HepG2 (cell line): Measurements from ENCODE around the gene ABCC8. TPM values are rescaled to one million over a fixed set of nuclear protein-coding genes. Genes with fewer than 3 reads are reported as not detected.

Experiments
- ARNT2 ChIP-seq: sonication (generic); formaldehyde crosslinking; IDR thresholded peaks from 2 replicates; pipeline ENCODE4 v1.8.0; 2022; ENCODE audit warnings: mild to moderate bottlenecking, low read depth, missing genetic modification reagents, moderate library complexity
- CC2D1A ChIP-seq: sonication (generic); formaldehyde crosslinking; IDR thresholded peaks from 2 replicates; pipeline ENCODE4 v1.8.1; 2023; ENCODE audit warnings: mild to moderate bottlenecking, missing genetic modification reagents
- CREM ChIP-seq, 2 experiments: sonication (generic) in 1 of 2; formaldehyde crosslinking in 1 of 2; IDR thresholded peaks; 2 replicates each; pipeline versions ENCODE4 v1.4.0 to v1.6.1; 2016 to 2020; ENCODE audit warnings: antibody characterized with exemption in 1 of 2, mild to moderate bottlenecking in 1 of 2, missing genetic modification reagents in 1 of 2
- HIC2 ChIP-seq: sonication (generic); formaldehyde crosslinking; IDR thresholded peaks from 2 replicates; pipeline ENCODE4 v1.9.0; 2022; ENCODE audit warnings: low read depth, missing genetic modification reagents
- HNF4A ChIP-seq: sonication (generic); formaldehyde crosslinking; IDR thresholded peaks from 2 replicates; pipeline ENCODE4 v1.4.0; 2020; ENCODE audit warnings: missing genetic modification reagents
- IKZF4 ChIP-seq: sonication (generic); formaldehyde crosslinking; IDR thresholded peaks from 2 replicates; pipeline ENCODE4 v1.5.1; 2020; ENCODE audit warnings: borderline replicate concordance, mild to moderate bottlenecking, low read depth, missing genetic modification reagents; ENCODE audit errors: not compliant biosample characterization
- IRF9 ChIP-seq: sonication (generic); formaldehyde crosslinking; IDR thresholded peaks from 2 replicates; pipeline ENCODE4 v1.8.0; 2022; ENCODE audit warnings: missing genetic modification reagents, mild to moderate bottlenecking, borderline replicate concordance
- KAT8 ChIP-seq: IDR thresholded peaks from 2 replicates; pipeline ENCODE4 v1.6.1; 2016; ENCODE audit warnings: missing genetic modification reagents, missing compliant biosample characterization
- KDM3A ChIP-seq: IDR thresholded peaks from 2 replicates; pipeline ENCODE4 v1.6.1; 2018; ENCODE audit warnings: low read depth, missing compliant biosample characterization
- KMT2B ChIP-seq: IDR thresholded peaks from 2 replicates; pipeline ENCODE4 v1.6.1; 2016; ENCODE audit warnings: missing genetic modification reagents, missing compliant biosample characterization
- MIER2 ChIP-seq: IDR thresholded peaks from 2 replicates; pipeline ENCODE4 v1.6.1; 2016; ENCODE audit warnings: missing biosample characterization, missing genetic modification reagents
- NFE2L1 ChIP-seq: sonication (generic); formaldehyde crosslinking; IDR thresholded peaks from 2 replicates; pipeline ENCODE4 v1.4.0; 2020; ENCODE audit warnings: missing genetic modification reagents, mild to moderate bottlenecking, borderline replicate concordance
- NKX3-1 ChIP-seq: sonication (generic); formaldehyde crosslinking; IDR thresholded peaks from 2 replicates; pipeline ENCODE4 v1.5.0; 2020; ENCODE audit warnings: missing genetic modification reagents
- NPAS2 ChIP-seq: sonication (generic); formaldehyde crosslinking; IDR thresholded peaks from 2 replicates; pipeline ENCODE4 v1.8.0; 2022; ENCODE audit warnings: mild to moderate bottlenecking, missing genetic modification reagents, borderline replicate concordance
- SOX6 ChIP-seq, 2 experiments: fragments of 450-650 bp in 1 of 2; sonication (generic) in 1 of 2; formaldehyde crosslinking in 1 of 2; IDR thresholded peaks; 2 replicates each; pipeline versions ENCODE4 v1.4.0 to v1.6.1; 2017 to 2020; ENCODE audit warnings: antibody characterized with exemption in 1 of 2, mild to moderate bottlenecking in 1 of 2, missing genetic modification reagents in 1 of 2
- TARDBP ChIP-seq: sonication (generic); formaldehyde crosslinking; IDR thresholded peaks from 2 replicates; pipeline ENCODE4 v1.8.0; 2022; ENCODE audit warnings: mild to moderate bottlenecking, missing genetic modification reagents
- U2AF2 ChIP-seq: fragments of 200-400 bp; formaldehyde crosslinking; IDR thresholded peaks from 2 replicates; pipeline ENCODE4 v1.6.1; 2017; ENCODE audit warnings: low read depth, mild to moderate bottlenecking, low read length
- XRCC5 ChIP-seq: fragments of 200-400 bp; formaldehyde crosslinking; optimal IDR thresholded peaks from 2 replicates; pipeline ENCODE3; 2017; ENCODE audit warnings: mild to moderate bottlenecking, low read length
- ZFP37 ChIP-seq: sonication (generic); formaldehyde crosslinking; IDR thresholded peaks from 2 replicates; pipeline ENCODE4 v1.4.0; 2020; ENCODE audit warnings: missing genetic modification reagents, borderline replicate concordance
- ZMYM4 ChIP-seq: sonication (generic); formaldehyde crosslinking; IDR thresholded peaks from 2 replicates; pipeline ENCODE4 v1.8.1; 2023; ENCODE audit warnings: mild to moderate bottlenecking, missing genetic modification reagents
- ZNF570 ChIP-seq: sonication (generic); formaldehyde crosslinking; IDR thresholded peaks from 2 replicates; pipeline ENCODE4 v1.4.0; 2020; ENCODE audit warnings: mild to moderate bottlenecking, missing genetic modification reagents, borderline replicate concordance
- ZNF615 ChIP-seq: sonication (generic); formaldehyde crosslinking; IDR thresholded peaks from 2 replicates; pipeline ENCODE4 v1.5.0; 2020; ENCODE audit warnings: mild to moderate bottlenecking, missing genetic modification reagents, borderline replicate concordance
- polyA plus RNA-seq, 8 experiments: library from polyadenylated mRNA; depleted of rRNA in 3 of 8; stranded (reverse) in 7 of 8; unstranded in 1 of 8; fragments of >200 nt; fragmentation: Illumina TruSeq in 4 of 8; extraction: Trizol in 4 of 8; gene quantifications; 2 replicates each; pipeline versions ENCODE4 v1.2.1 to v1.2.3, GENCODE V29; 2011 to 2016; ENCODE audit warnings: low read depth in 4 of 8, missing spikeins in 1 of 8, mixed read lengths in 1 of 8; ENCODE audit not compliant: insufficient read depth in 1 of 8
- total RNA-seq, 5 experiments: library from RNA; depleted of rRNA; stranded (reverse); fragments of >200 nt; fragmentation: Illumina TruSeq; extraction: Trizol; gene quantifications; 2 replicates each; pipeline ENCODE4 v1.2.3, GENCODE V29; 2016; ENCODE audit warnings: low read depth in 1 of 5
- TF ChIP-seq, protein P1 (sequence below): sonication (generic); formaldehyde crosslinking; IDR thresholded peaks from 2 replicates; pipeline ENCODE4 v1.4.0; 2020; ENCODE audit warnings: mild to moderate bottlenecking, missing genetic modification reagents

Gene ABCC8
- total and polyA plus RNA-seq, 2 of the 13 experiments (the other 11 are each of a cell fraction or from before 2014, with no cell fraction given): not detected

DNA sequence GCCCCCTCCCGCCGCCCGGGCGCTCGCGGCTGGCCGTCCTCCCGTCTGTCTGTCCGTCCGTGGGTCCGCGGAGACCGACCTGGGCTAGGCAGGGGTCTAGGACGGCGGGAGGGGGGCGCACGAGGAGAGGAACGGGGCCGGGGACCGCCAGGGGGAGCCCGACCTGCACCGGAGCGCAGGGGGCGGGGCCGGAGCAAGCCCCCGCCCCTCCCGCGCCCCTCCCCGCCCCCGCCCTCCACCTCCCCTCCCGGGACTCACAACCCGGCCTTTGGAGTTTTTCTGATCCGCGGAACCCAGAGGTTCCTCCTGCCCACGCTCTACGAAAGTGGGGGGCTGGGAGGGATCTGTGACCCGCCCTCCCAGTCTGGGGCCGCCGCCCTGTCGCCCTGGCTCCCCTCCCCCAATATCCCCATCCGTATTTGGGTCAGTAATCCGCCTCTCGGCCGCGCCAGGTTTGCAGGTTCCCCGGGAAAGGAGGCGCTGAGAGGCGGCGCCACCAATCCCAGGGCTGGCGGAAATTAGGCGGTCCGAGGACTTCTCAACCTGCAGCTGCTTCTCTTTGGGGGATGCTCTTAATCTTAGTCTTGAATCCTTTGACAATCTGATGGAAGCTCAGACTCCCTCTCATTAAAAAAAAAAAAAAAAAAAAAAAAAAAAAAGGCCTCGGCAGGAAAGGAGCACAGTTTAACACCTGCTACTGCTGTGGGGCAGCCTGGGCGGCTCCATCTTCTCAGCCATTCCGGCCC lies 87.3 kb downstream of the ABCC8 start (continued):
- TF ChIP-seq KDM3A (CRISPR knock-in tag) (0 out of 2 replicates have a peak, but pooled peaks have one; percentile 19), HIC2 (CRISPR knock-in tag) (peak; percentile 17; the same call in 1 of the 2 replicates), SOX6 (IDR thresholded peaks at IDR 0.05) (no peak), SOX6 (CRISPR knock-in tag; IDR thresholded peaks at IDR 0.05) (0 out of 2 replicates have a peak, but pooled peaks have one; percentile 23), U2AF2 (no peak), XRCC5 (peak; percentile 73), IRF9 (CRISPR knock-in tag) (no peak), CC2D1A (CRISPR knock-in tag) (no peak), IKZF4 (CRISPR knock-in tag) (no peak), ARNT2 (CRISPR knock-in tag) (0 out of 2 replicates have a peak, but pooled peaks have one; percentile 21), KMT2B (no peak), ZFP37 (no peak), NKX3-1 (CRISPR knock-in tag) (no peak), ZMYM4 (CRISPR knock-in tag) (peak; percentile 43; the same call in 1 of the 2 replicates), MIER2 (no peak), ZNF570 (CRISPR knock-in tag) (no peak), KAT8 (CRISPR knock-in tag) (peak; percentile 50; the same call in 1 of the 2 replicates), NPAS2 (CRISPR knock-in tag) (no peak), HNF4A (no peak), NFE2L1 (CRISPR knock-in tag) (no peak), TARDBP (CRISPR knock-in tag) (peak; percentile 72), CREM (IDR thresholded peaks at IDR 0.05) (no peak), CREM (CRISPR knock-in tag; IDR thresholded peaks at IDR 0.05) (no peak), ZNF615 (CRISPR knock-in tag) (no peak)
- TF ChIP-seq, protein P1, sequence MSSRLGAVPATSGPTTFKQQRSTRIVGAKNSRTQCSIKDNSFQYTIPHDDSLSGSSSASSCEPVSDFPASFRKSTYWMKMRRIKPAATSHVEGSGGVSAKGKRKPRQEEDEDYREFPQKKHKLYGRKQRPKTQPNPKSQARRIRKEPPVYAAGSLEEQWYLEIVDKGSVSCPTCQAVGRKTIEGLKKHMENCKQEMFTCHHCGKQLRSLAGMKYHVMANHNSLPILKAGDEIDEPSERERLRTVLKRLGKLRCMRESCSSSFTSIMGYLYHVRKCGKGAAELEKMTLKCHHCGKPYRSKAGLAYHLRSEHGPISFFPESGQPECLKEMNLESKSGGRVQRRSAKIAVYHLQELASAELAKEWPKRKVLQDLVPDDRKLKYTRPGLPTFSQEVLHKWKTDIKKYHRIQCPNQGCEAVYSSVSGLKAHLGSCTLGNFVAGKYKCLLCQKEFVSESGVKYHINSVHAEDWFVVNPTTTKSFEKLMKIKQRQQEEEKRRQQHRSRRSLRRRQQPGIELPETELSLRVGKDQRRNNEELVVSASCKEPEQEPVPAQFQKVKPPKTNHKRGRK (CRISPR knock-in tag): no peak
